SK-N-SH (cell line): ENCODE data around the gene MGST2. TPM values are rescaled to one million over a fixed set of nuclear protein-coding genes. Genes with fewer than 3 reads are reported as not detected.
"Not testable (repeated sequence)": the region's sequence is repeated elsewhere in the genome, so short reads cannot be mapped to it uniquely, and the experiment has no call there.

ENCODE experiments used
- CTCF ChIA-PET: fragments of 300-600, 350-600 bp; formaldehyde crosslinking; extraction: SDS; loops from one replicate; lab custom pipeline; 2021; lab: Yijun Ruan, JAX
- POLR2A ChIA-PET: fragments of 350-600 bp; sonication (Branson Sonifier 250); formaldehyde crosslinking; extraction: SDS; loops from one replicate; lab custom pipeline; 2020; ENCODE audit warnings: antibody characterized with exemption, inconsistent platforms; lab: Yijun Ruan, JAX
- DNase-seq: peaks from one replicate; pipeline ENCODE4 v3.0.0; 2012
- H2AFZ ChIP-seq: fragments of 200-600 bp; sonication (generic); 2 replicates; pipeline ENCODE4 v1.8.1; 2016; ENCODE audit warnings: antibody characterized with exemption, mild to moderate bottlenecking, low read depth
- H3F3A ChIP-seq: fragments of 200-600 bp; sonication (generic); replicated peaks from 2 replicates; pipeline ENCODE3; 2016; ENCODE audit warnings: antibody characterized with exemption, mild to moderate bottlenecking; ENCODE audit not compliant: insufficient read depth
- H3K27ac ChIP-seq, 2 experiments: fragments of 200-500 bp in 1 of 2; fragments of 200-600 bp in 1 of 2; sonication (Bioruptor generic) in 1 of 2; sonication (generic), shearing (Covaris generic) in 1 of 2; 2 replicates each; pipeline versions ENCODE4 v1.5.1 to v1.6.1; 2014 to 2016; ENCODE audit warnings: low read depth in 2 of 2, inconsistent platforms in 1 of 2, low read length in 1 of 2, mild to moderate bottlenecking in 1 of 2, mixed read lengths in 1 of 2
- H3K27me3 ChIP-seq: fragments of 200-600 bp; sonication (generic), shearing (Covaris generic); 2 replicates; pipeline ENCODE4 v1.6.1; 2016; ENCODE audit warnings: mixed run types; ENCODE audit not compliant: insufficient read depth
- H3K36me3 ChIP-seq, 2 experiments: fragments of 200-500 bp in 1 of 2; fragments of 200-600 bp in 1 of 2; sonication (Bioruptor generic) in 1 of 2; sonication (generic) in 1 of 2; replicated peaks in 1 of 2; 2 replicates each; pipeline versions ENCODE3 to v1.5.1; 2014 to 2016; ENCODE audit warnings: low read length in 1 of 2, mild to moderate bottlenecking in 1 of 2; ENCODE audit not compliant: insufficient read depth in 2 of 2, control insufficient read depth in 1 of 2
- H3K4me1 ChIP-seq, 2 experiments: fragments of 200-500 bp in 1 of 2; fragments of 200-600 bp in 1 of 2; sonication (Bioruptor generic) in 1 of 2; sonication (generic), shearing (Covaris generic) in 1 of 2; 2 replicates each; pipeline versions ENCODE4 v1.5.1 to v1.6.1; 2014 to 2016; ENCODE audit warnings: low read depth in 1 of 2, low read length in 1 of 2, mixed run types in 1 of 2; ENCODE audit not compliant: insufficient read depth in 2 of 2, control insufficient read depth in 1 of 2
- H3K4me2 ChIP-seq: fragments of 200-600 bp; sonication (generic), shearing (Covaris generic); 2 replicates; pipeline ENCODE4 v1.6.1; 2017; ENCODE audit warnings: mixed run types
- H3K4me3 ChIP-seq, 2 experiments: fragments of 200-500 bp in 1 of 2; fragments of 200-600 bp in 1 of 2; sonication (Bioruptor generic) in 1 of 2; sonication (generic), shearing (Covaris generic) in 1 of 2; 2 replicates each; pipeline versions ENCODE4 v1.5.1 to v1.8.1; 2014 to 2016; ENCODE audit warnings: low read depth in 2 of 2, inconsistent platforms in 1 of 2, low read length in 1 of 2, mild to moderate bottlenecking in 1 of 2, mixed read lengths in 1 of 2, moderate library complexity in 1 of 2
- H3K79me2 ChIP-seq: fragments of 200-600 bp; sonication (generic); 2 replicates; pipeline ENCODE4 v1.8.1; 2017; ENCODE audit warnings: mild to moderate bottlenecking; ENCODE audit not compliant: insufficient read depth
- H3K9ac ChIP-seq: fragments of 200-600 bp; sonication (generic); 2 replicates; pipeline ENCODE4 v1.6.1; 2017; ENCODE audit warnings: mixed run types
- H3K9me2 ChIP-seq: fragments of 200-600 bp; sonication (generic); 2 replicates; pipeline ENCODE4 v1.6.1; 2017; ENCODE audit warnings: mixed run types
- H3K9me3 ChIP-seq: fragments of 200-600 bp; sonication (generic); 2 replicates; pipeline ENCODE4 v1.6.1; 2017; ENCODE audit warnings: mixed run types, mild to moderate bottlenecking, moderate library complexity
- H4K20me1 ChIP-seq: fragments of 200-600 bp; sonication (generic); 2 replicates; pipeline ENCODE4 v1.6.1; 2017; ENCODE audit warnings: mild to moderate bottlenecking, mixed run types; ENCODE audit not compliant: insufficient read depth
- FOXJ3 ChIP-seq: sonication (generic); formaldehyde crosslinking; IDR thresholded peaks from 2 replicates; pipeline ENCODE4 v1.5.1; 2020; ENCODE audit warnings: mild to moderate bottlenecking, missing genetic modification reagents
- FOXM1 ChIP-seq: IDR thresholded peaks from 2 replicates; pipeline ENCODE4 v1.4.0; 2012; ENCODE audit warnings: low read depth, mild to moderate bottlenecking
- RAD21 ChIP-seq: IDR thresholded peaks from 2 replicates; pipeline ENCODE4 v1.6.1; 2012; ENCODE audit warnings: mild to moderate bottlenecking, low read length
- RFX5 ChIP-seq: IDR thresholded peaks from 2 replicates; pipeline ENCODE4 v1.6.1; 2012; ENCODE audit warnings: mild to moderate bottlenecking, improper control_type of control experiment, low read length
- SIN3A ChIP-seq: IDR thresholded peaks from 2 replicates; pipeline ENCODE4 v1.6.1; 2012; ENCODE audit warnings: low read depth, mild to moderate bottlenecking, low read length, moderate library complexity, borderline replicate concordance
- TAF1 ChIP-seq: IDR thresholded peaks from 2 replicates; pipeline ENCODE4 v1.6.1; 2012; ENCODE audit warnings: low read depth, mild to moderate bottlenecking, low read length, moderate library complexity, borderline replicate concordance
- YY1 ChIP-seq: IDR thresholded peaks from 2 replicates; pipeline ENCODE4 v1.4.0; 2012; ENCODE audit warnings: low read depth, mild to moderate bottlenecking
- WGBS: methylation state at CpG from one replicate; pipeline ENCODE4 v1.1.6; 2017; ENCODE audit warnings: low lambda C conversion rate; 5-methylcytosine and 5-hydroxymethylcytosine counted together
- polyA plus RNA-seq, 3 experiments: library from polyadenylated mRNA; depleted of rRNA; stranded (reverse); fragments of >200 nt; gene quantifications; 2 replicates each; pipeline ENCODE4 v1.2.3, GENCODE V29; 2012
- TF ChIP-seq, protein P1 (sequence below): IDR thresholded peaks from 2 replicates; pipeline ENCODE4 v1.6.1; 2012; ENCODE audit warnings: mild to moderate bottlenecking, low read depth, low read length, moderate library complexity
- TF ChIP-seq, protein P2 (sequence below): IDR thresholded peaks from 2 replicates; pipeline ENCODE4; 2012

MGST2 gene
- polyA plus RNA-seq, 1 of the 3 experiments (the other 2 are of a cell fraction): 26.5 TPM

DNA sequence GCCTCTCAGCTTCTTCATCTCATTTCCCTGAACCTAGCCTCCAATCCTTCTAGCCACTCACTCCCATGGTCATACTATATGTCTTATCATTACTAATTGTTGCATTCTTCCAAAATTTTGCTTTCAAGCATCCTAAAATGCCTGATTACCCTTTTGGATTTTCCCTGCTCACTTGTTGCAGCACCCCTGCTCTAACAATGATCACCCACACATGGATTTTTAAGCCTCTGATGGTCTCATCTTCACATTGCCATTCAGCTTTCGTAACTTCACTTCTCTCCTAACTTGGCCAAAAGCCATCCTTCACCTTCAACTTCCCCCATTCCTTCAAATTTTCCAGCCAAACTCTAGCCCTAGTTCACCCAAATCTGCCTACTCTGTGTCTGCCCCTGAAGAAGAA lies 33.8 kb upstream of the MGST2 start:
- Histone ChIP-seq H3K4me2 (no peak overlapping the region), H3K4me1 (no peaks in the 10 kb centered on the region), H3K27ac (no peak overlapping the region), H3K9me3 (no peaks in the 10 kb centered on the region), H4K20me1 (no peaks in the 10 kb centered on the region), H3F3A (no peaks in the 10 kb centered on the region), H3K36me3 (no peaks in the 10 kb centered on the region), H2AFZ (no peak overlapping the region), H3K9ac (no peak overlapping the region), H3K27me3 (no peaks in the 10 kb centered on the region; the same call in 1 of the 2 replicates), H3K9me2 (no peaks in the 10 kb centered on the region), H3K4me3 (no peak overlapping the region), H3K79me2 (no peaks in the 10 kb centered on the region)
- no peak for TF ChIP-seq TAF1
- no peak for TF ChIP-seq YY1
- no peak for TF ChIP-seq RFX5
- TF ChIP-seq, protein P1, sequence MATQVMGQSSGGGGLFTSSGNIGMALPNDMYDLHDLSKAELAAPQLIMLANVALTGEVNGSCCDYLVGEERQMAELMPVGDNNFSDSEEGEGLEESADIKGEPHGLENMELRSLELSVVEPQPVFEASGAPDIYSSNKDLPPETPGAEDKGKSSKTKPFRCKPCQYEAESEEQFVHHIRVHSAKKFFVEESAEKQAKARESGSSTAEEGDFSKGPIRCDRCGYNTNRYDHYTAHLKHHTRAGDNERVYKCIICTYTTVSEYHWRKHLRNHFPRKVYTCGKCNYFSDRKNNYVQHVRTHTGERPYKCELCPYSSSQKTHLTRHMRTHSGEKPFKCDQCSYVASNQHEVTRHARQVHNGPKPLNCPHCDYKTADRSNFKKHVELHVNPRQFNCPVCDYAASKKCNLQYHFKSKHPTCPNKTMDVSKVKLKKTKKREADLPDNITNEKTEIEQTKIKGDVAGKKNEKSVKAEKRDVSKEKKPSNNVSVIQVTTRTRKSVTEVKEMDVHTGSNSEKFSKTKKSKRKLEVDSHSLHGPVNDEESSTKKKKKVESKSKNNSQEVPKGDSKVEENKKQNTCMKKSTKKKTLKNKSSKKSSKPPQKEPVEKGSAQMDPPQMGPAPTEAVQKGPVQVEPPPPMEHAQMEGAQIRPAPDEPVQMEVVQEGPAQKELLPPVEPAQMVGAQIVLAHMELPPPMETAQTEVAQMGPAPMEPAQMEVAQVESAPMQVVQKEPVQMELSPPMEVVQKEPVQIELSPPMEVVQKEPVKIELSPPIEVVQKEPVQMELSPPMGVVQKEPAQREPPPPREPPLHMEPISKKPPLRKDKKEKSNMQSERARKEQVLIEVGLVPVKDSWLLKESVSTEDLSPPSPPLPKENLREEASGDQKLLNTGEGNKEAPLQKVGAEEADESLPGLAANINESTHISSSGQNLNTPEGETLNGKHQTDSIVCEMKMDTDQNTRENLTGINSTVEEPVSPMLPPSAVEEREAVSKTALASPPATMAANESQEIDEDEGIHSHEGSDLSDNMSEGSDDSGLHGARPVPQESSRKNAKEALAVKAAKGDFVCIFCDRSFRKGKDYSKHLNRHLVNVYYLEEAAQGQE: no peak
- TF ChIP-seq, protein P2, sequence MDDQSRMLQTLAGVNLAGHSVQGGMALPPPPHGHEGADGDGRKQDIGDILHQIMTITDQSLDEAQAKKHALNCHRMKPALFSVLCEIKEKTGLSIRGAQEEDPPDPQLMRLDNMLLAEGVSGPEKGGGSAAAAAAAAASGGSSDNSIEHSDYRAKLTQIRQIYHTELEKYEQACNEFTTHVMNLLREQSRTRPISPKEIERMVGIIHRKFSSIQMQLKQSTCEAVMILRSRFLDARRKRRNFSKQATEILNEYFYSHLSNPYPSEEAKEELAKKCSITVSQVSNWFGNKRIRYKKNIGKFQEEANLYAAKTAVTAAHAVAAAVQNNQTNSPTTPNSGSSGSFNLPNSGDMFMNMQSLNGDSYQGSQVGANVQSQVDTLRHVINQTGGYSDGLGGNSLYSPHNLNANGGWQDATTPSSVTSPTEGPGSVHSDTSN: no peak
- no peak for TF ChIP-seq FOXJ3 (CRISPR knock-in tag)
- no peak for TF ChIP-seq RAD21
- no peak for TF ChIP-seq FOXM1
- no peak for TF ChIP-seq SIN3A
- ChIA-PET POLR2A (no interaction called here), CTCF (interaction anchor here (1.1 to 1.6 kb wide), 4 partner anchors 20 to 29 kb away, joined by 3 to 7 read pairs (median 6); no protein-coding TSS in a partner anchor)
- 50% methylated on average over 1 of the region's 1 CpG for WGBS
- DNase-seq: no peak

DNA sequence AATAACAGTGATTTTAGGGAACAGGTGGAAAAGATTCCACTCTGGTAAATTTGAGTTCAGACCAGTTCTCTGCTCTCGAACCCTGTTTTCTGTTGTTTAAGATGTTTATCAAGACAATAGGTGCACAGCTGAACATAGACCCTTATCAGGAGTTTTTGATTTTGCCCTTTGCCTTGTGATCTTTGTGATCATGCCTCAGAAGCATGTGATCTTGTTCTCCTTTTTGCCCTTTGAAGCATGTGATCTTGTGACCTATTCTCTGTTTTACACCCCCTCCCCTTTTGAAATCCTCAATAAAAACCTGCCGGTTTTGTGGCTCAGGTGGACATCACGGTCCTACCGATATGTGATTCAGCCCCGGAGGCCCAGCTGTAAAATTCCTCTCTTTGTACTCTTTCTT lies 32.9 kb upstream of the MGST2 start:
- H3K27me3 ChIP-seq, H3F3A ChIP-seq, H3K79me2 ChIP-seq, H3K36me3 ChIP-seq, H4K20me1 ChIP-seq, H3K9me2 ChIP-seq, H3K9me3 ChIP-seq, H3K27ac ChIP-seq, H3K4me1 ChIP-seq, H3K4me2 ChIP-seq, H3K9ac ChIP-seq, DNase-seq, POLR2A ChIA-PET, H3K4me3 ChIP-seq, H2AFZ ChIP-seq: not testable (repeated sequence)
- CTCF ChIA-PET: interaction anchor here (2.4 kb wide), 1 partner anchor 29 kb away, joined by 11 read pairs; no protein-coding TSS in a partner anchor
- 73% methylated on average over 5 of the region's 5 CpGs for WGBS
